ENCODE data around the gene KCNIP1. TPM values are rescaled to one million over a fixed set of nuclear protein-coding genes. Genes with fewer than 3 reads are reported as not detected.

KCNIP1 gene
- total RNA-seq, 3 donors from 2014 or later (not counting 1 experiment from before 2014, with no cell fraction given): not detected

DNA sequence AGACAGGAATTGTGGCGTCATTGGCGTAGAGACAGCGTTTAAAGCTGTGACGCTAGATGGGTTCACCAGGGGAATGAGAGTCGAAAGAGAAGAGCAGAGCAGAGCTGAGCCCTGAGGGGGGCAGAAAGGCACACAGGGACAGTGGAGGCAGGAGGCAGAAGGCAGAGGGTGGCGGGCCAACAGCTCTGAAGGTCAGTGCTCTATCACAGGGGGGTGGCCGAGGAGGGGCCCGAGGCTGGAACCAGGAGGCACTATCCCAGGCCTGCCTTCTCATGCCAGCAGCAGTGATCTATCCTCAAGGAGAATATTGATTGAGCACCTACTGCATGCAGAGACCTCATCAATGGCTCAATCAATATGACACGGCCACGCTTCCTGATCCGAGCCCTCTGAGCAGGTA is 132.4 kb downstream of the KCNIP1 start:
- Histone ChIP-seq H3K27me3 (ENCODE audit: control insufficient read depth, insufficient read depth, low read length) (no peaks in the 10 kb centered on the region), H3K27ac (ENCODE audit: low read length) (no peak overlapping the region), H3K9me3 (ENCODE audit: control insufficient read depth, insufficient read depth, low read length) (no peaks in the 10 kb centered on the region), H3K4me3 (ENCODE audit: low read length) (no peak overlapping the region), H3K4me1 (ENCODE audit: control insufficient read depth, insufficient read depth, low read length) (peaks cover 16% of the 10 kb centered on the region), H3K36me3 (ENCODE audit: control insufficient read depth, insufficient read depth, low read length) (no peaks in the 10 kb centered on the region)
- Mint-ChIP-seq H3K9me3 (no peaks in the 10 kb centered on the region), H3K36me3 (no peaks in the 10 kb centered on the region), H3K4me1 (peaks cover 21 to 26% of the 10 kb centered on the region in 2 donors), H3K27ac (no peak overlapping the region), H3K4me3 (no peak overlapping the region), H3K27me3 (ENCODE audit: low read depth in 2 of 2) (peaks cover 0 to 28% of the 10 kb centered on the region in 2 donors)
- TF ChIP-seq, protein P1, sequence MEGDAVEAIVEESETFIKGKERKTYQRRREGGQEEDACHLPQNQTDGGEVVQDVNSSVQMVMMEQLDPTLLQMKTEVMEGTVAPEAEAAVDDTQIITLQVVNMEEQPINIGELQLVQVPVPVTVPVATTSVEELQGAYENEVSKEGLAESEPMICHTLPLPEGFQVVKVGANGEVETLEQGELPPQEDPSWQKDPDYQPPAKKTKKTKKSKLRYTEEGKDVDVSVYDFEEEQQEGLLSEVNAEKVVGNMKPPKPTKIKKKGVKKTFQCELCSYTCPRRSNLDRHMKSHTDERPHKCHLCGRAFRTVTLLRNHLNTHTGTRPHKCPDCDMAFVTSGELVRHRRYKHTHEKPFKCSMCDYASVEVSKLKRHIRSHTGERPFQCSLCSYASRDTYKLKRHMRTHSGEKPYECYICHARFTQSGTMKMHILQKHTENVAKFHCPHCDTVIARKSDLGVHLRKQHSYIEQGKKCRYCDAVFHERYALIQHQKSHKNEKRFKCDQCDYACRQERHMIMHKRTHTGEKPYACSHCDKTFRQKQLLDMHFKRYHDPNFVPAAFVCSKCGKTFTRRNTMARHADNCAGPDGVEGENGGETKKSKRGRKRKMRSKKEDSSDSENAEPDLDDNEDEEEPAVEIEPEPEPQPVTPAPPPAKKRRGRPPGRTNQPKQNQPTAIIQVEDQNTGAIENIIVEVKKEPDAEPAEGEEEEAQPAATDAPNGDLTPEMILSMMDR (IDR thresholded peaks at IDR 0.05): no peak
- ATAC-seq: no peak
- intact Hi-C loops (cut with micrococcal nuclease): no loop called here
- no peak for DNase-seq
- WGBS (ENCODE audit: insufficient coverage): 90% methylated on average over 11 of the region's 11 CpGs

DNA sequence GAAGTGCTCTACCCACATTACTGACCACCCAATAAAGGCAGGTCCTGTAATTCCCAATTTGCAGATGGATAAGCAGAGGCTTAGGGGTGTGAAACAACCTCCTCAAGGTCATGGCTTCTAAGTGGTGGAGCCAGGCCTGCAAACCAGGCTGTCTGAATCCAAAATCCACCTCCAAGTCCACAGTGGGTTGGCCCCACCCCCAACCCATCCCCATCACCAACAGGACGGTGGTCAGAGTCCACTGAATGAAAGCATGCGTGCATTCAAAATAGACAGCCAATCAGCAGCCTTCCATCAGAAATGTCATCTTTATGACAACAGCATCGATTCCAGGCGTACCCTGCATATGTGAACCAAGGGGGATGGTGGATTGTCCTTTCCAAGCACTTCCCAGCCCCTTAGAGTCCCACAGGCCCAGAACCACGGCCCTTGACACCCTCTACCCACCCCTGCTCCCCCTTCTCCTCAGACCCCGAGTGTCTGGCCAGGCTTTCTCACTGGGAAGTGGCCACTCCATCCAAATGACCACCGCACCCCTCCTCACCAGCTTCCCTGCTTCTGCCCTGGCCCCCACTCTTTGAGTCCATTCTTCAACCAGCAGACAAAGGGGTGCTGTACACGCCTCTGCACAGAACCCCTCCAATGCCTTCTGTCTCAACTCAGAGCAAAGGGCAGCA is 133.1 kb downstream of the KCNIP1 start:
- H3K4me1 ChIP-seq (ENCODE audit: control insufficient read depth, insufficient read depth, low read length): peaks cover 16% of the 10 kb centered on the region
- H3K27me3 ChIP-seq (ENCODE audit: control insufficient read depth, insufficient read depth, low read length): no peaks in the 10 kb centered on the region
- H3K9me3 ChIP-seq (ENCODE audit: control insufficient read depth, insufficient read depth, low read length): no peaks in the 10 kb centered on the region
- H3K36me3 ChIP-seq (ENCODE audit: control insufficient read depth, insufficient read depth, low read length): no peaks in the 10 kb centered on the region
- H3K36me3 Mint-ChIP-seq: no peaks in the 10 kb centered on the region
- ATAC-seq (no peak), DNase-seq (no peak)
- 83% methylated on average over 8 of the region's 8 CpGs for WGBS (ENCODE audit: insufficient coverage)
- H3K27ac Mint-ChIP-seq: no peak overlapping the region
- TF ChIP-seq, protein P1 (IDR thresholded peaks at IDR 0.05): no peak
- no peak overlapping the region for H3K27ac ChIP-seq (ENCODE audit: low read length)
- H3K27me3 Mint-ChIP-seq (ENCODE audit: low read depth in 2 of 2): peaks cover 0 to 28% of the 10 kb centered on the region in 2 donors
- H3K9me3 Mint-ChIP-seq: no peaks in the 10 kb centered on the region
- H3K4me1 Mint-ChIP-seq: peaks cover 21 to 26% of the 10 kb centered on the region in 2 donors
- intact Hi-C loops (cut with micrococcal nuclease): no loop called here
- no peak overlapping the region for H3K4me3 ChIP-seq (ENCODE audit: low read length)
- H3K4me3 Mint-ChIP-seq: no peak overlapping the region

DNA sequence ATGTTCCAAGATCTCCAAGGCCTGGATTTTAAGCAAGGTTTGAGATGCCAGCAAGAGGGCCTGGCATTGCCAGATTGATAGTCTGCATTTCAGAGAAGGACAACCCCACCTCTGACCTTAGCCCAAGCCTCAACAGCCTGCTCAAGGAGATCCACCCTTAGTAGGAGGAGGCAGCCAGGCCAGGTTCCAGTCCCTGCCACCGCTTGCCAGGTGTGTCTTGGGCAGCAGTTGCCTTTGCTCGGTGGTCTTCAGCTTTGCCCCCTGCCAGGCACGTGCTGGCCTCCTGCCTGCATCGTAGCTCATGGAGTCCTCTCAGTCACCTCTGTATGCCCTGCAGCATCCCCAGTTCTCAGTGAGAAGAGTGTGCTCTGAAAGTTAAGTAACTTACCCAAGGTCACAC is 134.2 kb downstream of the KCNIP1 start:
- no peak for ATAC-seq
- H3K27me3 Mint-ChIP-seq (ENCODE audit: low read depth in 2 of 2): peaks cover 0 to 23% of the 10 kb centered on the region in 2 donors
- peaks cover 16 to 22% of the 10 kb centered on the region in 2 donors for H3K4me1 Mint-ChIP-seq

More for the DNA sequence above, 134.2 kb downstream of the KCNIP1 start:
- H3K36me3 Mint-ChIP-seq: no peaks in the 10 kb centered on the region
- WGBS (ENCODE audit: insufficient coverage): 91% methylated on average over 4 of the region's 4 CpGs
- Histone ChIP-seq H3K36me3 (ENCODE audit: control insufficient read depth, insufficient read depth, low read length) (no peaks in the 10 kb centered on the region), H3K4me3 (ENCODE audit: low read length) (no peak overlapping the region), H3K4me1 (ENCODE audit: control insufficient read depth, insufficient read depth, low read length) (peaks cover 12% of the 10 kb centered on the region), H3K27ac (ENCODE audit: low read length) (no peak overlapping the region), H3K27me3 (ENCODE audit: control insufficient read depth, insufficient read depth, low read length) (no peaks in the 10 kb centered on the region), H3K9me3 (ENCODE audit: control insufficient read depth, insufficient read depth, low read length) (no peaks in the 10 kb centered on the region)
- no peaks in the 10 kb centered on the region for H3K9me3 Mint-ChIP-seq
- TF ChIP-seq, protein P1 (IDR thresholded peaks at IDR 0.05): no peak
- intact Hi-C loops (cut with micrococcal nuclease): no loop called here
- no peak for DNase-seq
- H3K4me3 Mint-ChIP-seq: no peak overlapping the region
- H3K27ac Mint-ChIP-seq: no peak overlapping the region

Data from natural killer cell (primary cell).